NCI-H748 treated with DMSO at 0.1 percent for 48 hours (cell line): ENCODE results near the gene CHRNA3.
"Not testable (repeated sequence)": the region's sequence is repeated elsewhere in the genome, so short reads cannot be mapped to it uniquely, and the experiment has no call there.

Source experiments
- DNase-seq: peaks from one replicate; lab custom pipeline; 2025; lab: John Stamatoyannopoulos, UW

The CHRNA3 gene

GRCh38 chr15:78617516-78617915 is 3.3 kb downstream of the CHRNA3 start:
- DNase-seq: no peak

DNA sequence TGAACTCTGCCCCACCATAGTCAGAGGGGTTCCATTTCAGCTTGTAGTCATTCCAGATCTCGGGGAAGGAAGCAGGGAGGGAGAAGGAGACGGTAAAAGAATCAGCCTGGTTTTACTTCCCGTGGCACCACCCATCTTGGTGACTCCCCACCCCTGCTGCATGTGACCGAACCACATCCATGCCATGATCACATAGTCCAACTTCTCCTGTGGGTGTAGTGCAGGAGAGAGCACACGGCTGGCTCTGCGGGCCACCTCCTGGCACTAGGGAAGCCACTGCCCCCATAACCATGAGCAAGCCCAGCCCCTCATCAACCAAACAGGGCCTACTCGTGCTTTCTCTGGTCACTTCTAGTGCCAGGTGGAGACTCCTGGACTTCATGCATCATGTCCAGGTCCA is 3.7 kb downstream of the CHRNA3 start:
- no peak for DNase-seq

DNA sequence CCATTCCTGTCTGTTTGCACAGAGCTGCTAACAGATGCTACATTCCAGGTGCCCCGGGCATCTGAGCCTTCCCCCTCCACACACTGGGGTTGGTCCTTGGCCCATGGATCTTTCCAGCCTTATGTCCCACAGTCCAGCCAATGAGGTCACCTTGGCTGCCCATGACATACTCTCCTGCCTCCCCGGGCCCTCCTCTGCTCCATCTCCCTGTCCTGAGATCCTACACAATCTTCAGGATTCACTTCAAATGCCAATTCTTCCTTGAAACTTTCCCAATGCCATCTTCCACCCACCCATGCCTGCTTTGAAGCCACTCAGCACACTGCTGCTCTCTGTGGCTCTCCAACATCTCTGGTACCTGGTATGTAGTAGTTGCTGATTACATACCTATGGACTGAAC is 4.3 kb downstream of the CHRNA3 start:
- no peak for DNase-seq

DNA sequence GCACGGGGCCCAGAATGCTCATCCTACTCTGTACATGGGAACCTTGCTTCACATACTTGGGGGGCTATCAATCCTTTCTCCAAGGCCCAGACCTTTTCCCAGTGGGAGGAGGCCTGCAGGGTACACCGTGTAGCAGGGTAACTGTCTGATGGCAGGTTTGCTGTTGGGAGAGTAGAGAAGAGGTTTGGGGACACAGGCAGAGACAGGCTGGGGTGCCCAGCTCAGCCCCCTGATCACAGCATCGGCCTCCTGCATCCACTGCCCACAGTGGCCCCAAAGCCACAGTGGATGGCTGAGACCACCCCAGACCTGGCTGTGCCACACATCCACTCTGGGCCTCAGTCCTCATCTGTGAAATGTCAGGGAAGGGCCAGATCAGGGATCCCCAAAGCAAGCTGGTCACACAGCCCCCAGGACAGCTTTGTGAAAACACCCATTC is 5.6 kb downstream of the CHRNA3 start:
- no peak for DNase-seq

DNA sequence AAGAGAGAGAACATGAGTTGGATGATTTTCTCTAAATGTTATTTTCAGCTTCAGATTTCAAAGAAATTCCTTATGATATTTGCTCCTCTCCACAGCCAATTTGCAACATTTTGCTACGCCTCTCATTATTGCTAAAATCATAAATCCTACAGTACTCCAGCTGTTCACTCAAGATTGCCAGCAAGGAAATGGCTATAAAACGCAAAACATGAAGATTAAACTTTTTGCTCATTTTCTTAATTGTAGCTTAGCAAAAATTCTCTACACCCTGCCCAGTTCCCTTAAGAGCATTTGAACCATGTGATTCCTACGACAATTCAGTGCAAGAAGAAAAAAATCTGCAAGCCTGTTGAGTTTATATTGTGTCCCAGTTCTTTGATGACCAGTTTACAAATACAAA is 6.8 kb downstream of the CHRNA3 start:
- no peak for DNase-seq

- DNase-seq: not testable (repeated sequence)
Measured at GRCh38 chr15:78609551-78609950, 11.2 kb downstream of the CHRNA3 start.

DNA sequence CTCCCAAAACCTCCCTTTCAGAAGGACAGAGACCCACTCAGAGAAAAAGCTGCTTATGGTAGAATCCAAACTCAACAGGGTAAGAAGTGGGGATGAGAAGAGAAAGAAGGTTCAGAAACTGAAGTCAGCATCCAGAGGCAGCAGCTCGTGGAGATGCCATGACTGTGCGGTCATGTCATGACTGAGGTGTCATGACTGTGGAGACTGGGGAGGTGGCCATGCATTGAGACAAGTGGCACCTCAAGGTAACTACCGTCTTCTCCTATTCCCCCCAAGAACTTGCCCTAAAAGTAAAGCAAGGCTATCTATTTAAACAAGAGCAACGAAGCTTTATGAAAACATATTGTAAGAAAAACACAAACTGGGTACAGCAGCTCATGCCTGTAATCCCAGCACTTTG is 15.1 kb downstream of the CHRNA3 start:
- DNase-seq: no peak

- no peak for DNase-seq
Measured at GRCh38 chr15:78605201-78605600, 15.6 kb downstream of the CHRNA3 start.

DNA sequence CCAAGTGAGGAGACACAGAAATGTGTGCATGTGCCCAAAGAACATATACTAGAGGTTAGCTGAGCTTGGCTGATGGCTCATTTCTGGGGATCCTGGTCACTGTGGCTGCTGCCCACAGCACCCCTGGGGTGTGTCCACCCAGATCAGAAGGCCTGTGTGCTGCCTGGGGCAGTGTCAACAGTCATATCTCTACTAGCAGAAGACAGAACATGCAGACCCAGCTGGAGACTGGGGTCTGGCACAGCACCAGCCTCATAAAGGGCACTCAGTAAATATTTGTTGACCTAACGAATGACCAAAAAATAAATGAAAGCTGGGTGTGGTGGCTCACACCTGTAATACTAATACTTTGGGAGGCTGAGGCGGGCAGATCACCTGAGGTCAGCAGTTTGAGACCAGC is 16.4 kb downstream of the CHRNA3 start:
- DNase-seq: no peak

DNA sequence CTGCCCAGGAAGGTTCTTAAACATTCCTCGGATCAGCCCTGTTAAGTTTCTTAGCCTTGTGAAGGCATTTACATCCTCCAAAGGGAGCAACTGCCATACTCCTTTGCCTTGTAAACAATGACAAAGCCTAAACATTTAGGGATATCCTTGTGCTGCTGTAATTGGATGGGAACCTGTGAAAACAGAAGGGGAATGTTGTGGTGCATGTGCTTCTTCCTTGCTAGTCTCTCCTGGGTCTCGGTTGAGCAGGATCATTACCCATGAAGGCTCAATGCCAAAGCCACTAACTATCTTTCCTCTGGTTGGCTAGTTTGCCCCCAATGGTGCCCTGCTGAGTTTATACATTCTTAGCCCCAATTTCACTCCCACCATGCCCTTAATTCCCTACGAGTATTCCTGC is 17.3 kb downstream of the CHRNA3 start:
- no peak for DNase-seq

- no peak for DNase-seq
Measured at GRCh38 chr15:78599189-78599588, 21.6 kb downstream of the CHRNA3 start.

GRCh38 chr15:78598348-78598747 is 22.4 kb downstream of the CHRNA3 start:
- no peak for DNase-seq

DNA sequence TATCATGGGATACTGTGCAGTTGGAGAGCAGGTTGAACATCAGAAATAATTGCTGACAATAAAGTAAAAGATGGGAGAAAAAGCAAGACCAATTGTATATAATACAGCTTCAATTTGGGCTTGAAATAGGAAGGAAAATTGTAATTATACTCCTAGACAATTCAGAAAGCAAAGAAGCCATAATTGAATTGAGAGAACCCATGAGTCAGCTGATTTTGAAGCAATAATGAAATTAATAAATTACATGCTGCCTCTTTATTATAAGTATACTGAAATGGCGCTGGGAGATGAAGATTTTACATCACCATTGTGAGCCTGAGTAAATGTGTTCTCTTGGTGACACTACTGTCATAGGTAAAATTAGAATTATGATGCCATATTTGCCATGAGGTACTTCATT is 23.2 kb downstream of the CHRNA3 start:
- DNase-seq: no peak

DNA sequence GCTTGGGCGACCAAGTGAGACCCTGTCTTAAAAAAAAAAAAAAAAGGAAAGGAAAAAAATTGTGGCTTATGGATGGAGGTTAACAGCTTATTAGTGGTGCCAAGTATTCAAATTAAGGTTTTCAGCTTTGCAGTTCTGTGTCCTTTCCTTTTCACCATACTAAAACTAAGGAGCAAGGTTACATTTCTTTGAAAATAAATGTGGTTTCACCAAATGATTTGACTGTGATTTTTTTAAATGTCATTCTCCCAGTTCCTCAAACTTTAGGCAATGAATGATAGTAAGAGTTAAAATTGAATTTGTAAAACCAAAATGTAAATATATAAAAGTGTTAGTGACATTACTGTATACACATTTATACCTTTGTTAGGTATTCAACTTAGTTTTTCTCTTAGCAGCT is 45.9 kb downstream of the CHRNA3 start:
- no peak for DNase-seq

DNA sequence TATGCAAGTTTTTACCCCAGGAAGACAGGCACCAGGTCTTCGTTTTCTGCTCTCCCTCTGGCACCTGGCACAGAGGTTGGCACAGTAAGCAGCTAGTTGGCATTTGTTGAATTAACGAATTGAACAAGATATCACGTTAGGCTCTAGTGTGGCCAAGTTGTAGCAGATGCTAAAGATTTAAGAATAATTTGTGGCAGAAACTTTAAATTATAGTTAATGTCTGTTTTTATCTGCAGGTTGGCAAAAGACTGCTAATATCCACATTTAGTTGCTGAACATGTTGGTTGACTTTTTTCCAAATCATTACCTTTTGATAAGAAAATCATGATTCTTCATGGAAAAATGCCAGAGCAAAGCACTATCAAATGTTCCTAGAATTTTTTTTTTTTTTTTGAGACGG is 47.4 kb downstream of the CHRNA3 start:
- no peak for DNase-seq

GRCh38 chr15:78571382-78571781 is 49.4 kb downstream of the CHRNA3 start:
- no peak for DNase-seq

GRCh38 chr15:78570710-78571109 is 50.1 kb downstream of the CHRNA3 start:
- no peak for DNase-seq

DNA sequence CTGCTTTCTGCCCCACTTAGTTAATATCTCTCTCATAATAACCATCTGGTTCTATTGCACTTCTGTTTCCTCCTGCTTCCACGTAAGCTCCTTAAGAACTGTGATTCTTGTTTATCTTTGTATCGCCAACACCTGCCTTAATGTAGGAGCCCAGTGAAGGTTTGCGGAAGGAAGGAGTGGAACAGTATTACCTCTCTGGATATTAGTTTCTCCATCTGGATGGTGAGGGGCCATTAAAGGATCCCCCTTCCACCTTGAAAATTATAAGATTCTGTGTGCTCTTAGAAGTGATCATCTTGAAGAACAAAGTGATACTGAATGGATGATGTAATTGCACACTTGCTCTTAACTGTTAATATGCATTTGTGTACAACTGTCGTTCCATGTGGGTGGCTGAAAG is 53.3 kb downstream of the CHRNA3 start:
- no peak for DNase-seq

- DNase-seq: peak; percentile 16
Measured at GRCh38 chr15:78565951-78566774, 54.6 kb downstream of the CHRNA3 start.

DNA sequence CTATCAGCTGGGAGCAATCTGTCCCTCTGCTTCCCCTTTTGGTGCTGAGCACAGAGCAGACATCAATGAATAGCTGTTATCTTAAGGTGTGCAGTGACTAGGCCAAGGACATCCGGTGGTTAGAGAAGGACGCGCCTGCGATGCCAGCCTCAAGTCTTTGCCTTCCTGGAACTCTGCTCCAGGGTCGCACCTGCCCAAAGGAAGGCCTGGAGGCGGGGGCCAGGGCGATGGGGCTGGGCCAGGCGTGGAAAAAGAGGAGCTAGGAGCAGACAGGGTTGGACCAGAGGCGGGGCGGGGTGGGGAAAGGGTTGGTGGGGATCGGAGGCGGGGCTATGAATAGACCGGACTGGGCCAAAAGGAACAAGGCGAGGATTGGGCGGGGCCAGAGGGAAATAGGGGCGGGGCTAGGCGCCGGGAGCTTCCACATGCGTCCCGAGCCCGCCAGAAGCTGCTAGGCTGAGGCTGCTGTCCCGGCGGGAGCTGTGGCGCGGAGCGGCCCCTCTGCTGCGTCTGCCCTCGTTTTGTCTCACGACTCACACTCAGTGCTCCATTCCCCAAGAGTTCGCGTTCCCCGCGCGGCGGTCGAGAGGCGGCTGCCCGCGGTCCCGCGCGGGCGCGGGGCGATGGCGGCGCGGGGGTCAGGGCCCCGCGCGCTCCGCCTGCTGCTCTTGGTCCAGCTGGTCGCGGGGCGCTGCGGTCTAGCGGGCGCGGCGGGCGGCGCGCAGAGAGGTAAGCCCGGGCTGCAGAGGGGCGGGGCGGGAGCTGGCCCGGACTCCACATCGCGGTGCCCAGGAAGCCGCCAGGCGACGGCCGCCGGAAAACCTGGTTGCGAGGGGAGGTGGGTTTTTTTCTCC is 55.5 kb downstream of the CHRNA3 start, which contains the start of gene CHRNA5:
CHRNA5 (plus strand) TSS at position 424 of the 854 bp plus-strand sequence; CDS start at position 624, 200 bp downstream.
- peak; percentile 74 for DNase-seq

- no peak for DNase-seq
Measured at GRCh38 chr15:78564743-78565096, 56.1 kb downstream of the CHRNA3 start.

DNA sequence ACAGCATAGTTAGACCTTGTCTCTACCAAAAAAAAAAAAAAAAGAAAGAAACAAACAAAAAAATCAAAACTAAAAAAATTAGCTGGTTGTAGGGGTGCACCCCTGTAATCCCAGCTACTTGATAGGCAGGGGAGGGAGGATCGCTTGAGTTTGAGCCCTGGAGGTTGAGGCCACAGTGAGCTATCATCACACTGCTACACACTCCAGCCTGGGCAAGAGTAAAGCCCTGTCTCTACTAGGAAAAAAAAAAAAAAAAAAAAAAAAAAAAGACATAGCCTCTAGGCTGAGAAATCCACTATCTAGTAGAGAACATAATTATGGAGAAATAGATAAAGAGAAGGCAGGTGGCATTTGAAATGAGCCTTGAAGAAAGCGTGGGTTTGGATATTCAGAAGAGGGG is 57.7 kb downstream of the CHRNA3 start:
- DNase-seq: no peak

DNA sequence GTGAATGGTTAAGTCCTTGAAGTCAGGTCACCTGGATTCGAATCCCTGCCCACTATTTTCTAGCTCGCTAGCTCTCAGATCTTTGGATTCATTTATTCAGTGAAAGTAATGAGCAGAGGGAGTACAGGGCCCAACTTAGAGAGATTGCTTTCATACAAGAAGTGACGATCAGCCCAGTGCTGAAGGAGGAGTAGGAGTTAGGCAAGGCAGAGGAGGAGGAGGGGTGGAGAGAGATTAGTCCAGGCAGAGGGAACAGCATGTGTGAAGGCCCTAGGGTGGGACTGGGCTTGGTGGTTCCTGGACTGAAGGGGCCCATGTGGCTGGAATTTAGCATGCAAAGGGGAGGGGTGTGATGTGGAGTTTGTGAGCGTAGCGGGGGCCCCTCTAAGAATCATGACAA is 59.3 kb downstream of the CHRNA3 start:
- DNase-seq: no peak
